H1 (cell line): ENCODE results near the gene DYNAP. TPM values are rescaled to one million over a fixed set of nuclear protein-coding genes. Genes with fewer than 3 reads are reported as not detected.

Experiments
- CTCF ChIA-PET: fragments of 300-600 bp; sonication (Branson Sonifier 250); formaldehyde crosslinking; loops from one replicate; lab custom pipeline; 2021; ENCODE audit not compliant: partially characterized antibody; lab: Charles Lee
- POLR2A ChIA-PET: fragments of 300-600 bp; sonication (Branson Sonifier 250); formaldehyde crosslinking; loops from one replicate; lab custom pipeline; 2021; ENCODE audit warnings: inconsistent platforms; ENCODE audit not compliant: partially characterized antibody; lab: Charles Lee
- DNase-seq, 2 experiments: peaks; one replicate each; pipeline versions ENCODE4 v3.0.0 to v3.0.0-alpha.2; 2010 to 2022; ENCODE audit warnings: low spot score in 2 of 2, low read depth in 1 of 2, mixed read lengths in 1 of 2
- FAIRE-seq: peaks from 2 replicates; lab custom pipeline; 2011; peaks lifted over from hg19 to GRCh38; lab: Jason Lieb, UNC
- H2AFZ ChIP-seq: 2 replicates; pipeline ENCODE4 v1.8.1; 2012; ENCODE audit warnings: low read length, inconsistent platforms
- H2AK5ac ChIP-seq: 2 replicates; pipeline ENCODE4 v1.6.1; 2013; ENCODE audit warnings: low read depth, low read length
- H2BK120ac ChIP-seq: replicated peaks from 2 replicates; pipeline ENCODE3; 2013; ENCODE audit warnings: low read depth, low read length, inconsistent platforms
- H2BK12ac ChIP-seq: 2 replicates; pipeline ENCODE4 v1.6.1; 2013; ENCODE audit warnings: low read depth, low read length
- H2BK15ac ChIP-seq: 2 replicates; pipeline ENCODE4 v1.6.1; 2013; ENCODE audit warnings: low read length
- H2BK20ac ChIP-seq: 2 replicates; pipeline ENCODE4 v1.6.1; 2013; ENCODE audit warnings: low read length
- H2BK5ac ChIP-seq: 2 replicates; pipeline ENCODE4 v1.6.1; 2013; ENCODE audit warnings: low read depth, low read length
- H3K14ac ChIP-seq: 2 replicates; pipeline ENCODE4 v1.6.1; 2013; ENCODE audit warnings: inconsistent platforms; ENCODE audit not compliant: insufficient read length
- H3K18ac ChIP-seq: 2 replicates; pipeline ENCODE4 v1.6.1; 2013; ENCODE audit warnings: low read length; ENCODE audit errors: extremely low read depth
- H3K23ac ChIP-seq: 2 replicates; pipeline ENCODE4 v1.6.1; 2013; ENCODE audit warnings: inconsistent platforms; ENCODE audit not compliant: insufficient read length
- H3K23me2 ChIP-seq: 2 replicates; pipeline ENCODE4 v1.6.1; 2013; ENCODE audit warnings: low read depth, low read length
- H3K27ac ChIP-seq: 2 replicates; pipeline ENCODE4 v1.6.1; 2011; ENCODE audit warnings: low read depth, low read length, inconsistent platforms
- H3K27me3 ChIP-seq, 4 experiments: replicated peaks in 1 of 4; 1 replicate in 1 of 4; 2 replicates in 3 of 4; pipeline versions ENCODE4 v1.6.1 to v1.8.1; 2011 to 2013; ENCODE audit warnings: low read length in 3 of 4, mild to moderate bottlenecking in 3 of 4, inconsistent platforms in 2 of 4, mixed read lengths in 2 of 4, moderate library complexity in 1 of 4; ENCODE audit not compliant: control insufficient read depth in 3 of 4, insufficient read depth in 3 of 4; ENCODE audit errors: extremely low read depth in 1 of 4
- H3K36me3 ChIP-seq, 4 experiments: 2 replicates each; pipeline versions ENCODE4 v1.6.1 to v1.8.1; 2011 to 2013; ENCODE audit warnings: mild to moderate bottlenecking in 4 of 4, low read length in 3 of 4, moderate library complexity in 2 of 4, control low read depth in 1 of 4, inconsistent platforms in 1 of 4; ENCODE audit not compliant: insufficient read depth in 4 of 4, control insufficient read depth in 2 of 4
- H3K4ac ChIP-seq: replicated peaks from 2 replicates; pipeline ENCODE3; 2013; ENCODE audit warnings: low read length, low read depth, mixed read lengths, inconsistent platforms; ENCODE audit not compliant: insufficient read length
- H3K4me1 ChIP-seq, 4 experiments: replicated peaks in 1 of 4; 1 replicate in 1 of 4; 2 replicates in 3 of 4; pipeline versions ENCODE4 v1.6.1 to v1.8.1; 2011 to 2013; ENCODE audit warnings: low read length in 3 of 4, inconsistent platforms in 2 of 4, mixed read lengths in 1 of 4; ENCODE audit not compliant: insufficient read depth in 4 of 4, control insufficient read depth in 3 of 4
- H3K4me2 ChIP-seq, 2 experiments: 2 replicates each; pipeline versions ENCODE4 v1.6.1 to v1.8.1; 2011 to 2013; ENCODE audit warnings: low read depth in 2 of 2, low read length in 2 of 2, control low read depth in 1 of 2, inconsistent platforms in 1 of 2, mild to moderate bottlenecking in 1 of 2; ENCODE audit not compliant: insufficient read depth in 1 of 2
- H3K4me3 ChIP-seq, 4 experiments: fragments of 200-600, 300-600 bp in 1 of 4; sonication (generic), shearing (Covaris generic), sonication (Bioruptor Twin) in 1 of 4; 2 replicates each; pipeline versions ENCODE4 v1.5.1 to v1.8.1; 2011 to 2016; ENCODE audit warnings: low read length in 4 of 4, low read depth in 3 of 4, control low read depth in 2 of 4, inconsistent platforms in 2 of 4, mild to moderate bottlenecking in 2 of 4, mixed read lengths in 1 of 4, moderate library complexity in 1 of 4; ENCODE audit not compliant: insufficient read depth in 2 of 4; ENCODE audit errors: extremely low read depth in 1 of 4
- H3K56ac ChIP-seq: replicated peaks from 2 replicates; pipeline ENCODE3; 2013; ENCODE audit warnings: low read depth, mild to moderate bottlenecking, mixed read lengths, low read length, inconsistent platforms; ENCODE audit not compliant: insufficient read length
- H3K79me1 ChIP-seq: 2 replicates; pipeline ENCODE4 v1.6.1; 2013; ENCODE audit warnings: low read depth, low read length, control low read depth
- H3K79me2 ChIP-seq, 2 experiments: 2 replicates each; pipeline versions ENCODE4 v1.6.1 to v1.8.1; 2012 to 2013; ENCODE audit warnings: low read length in 2 of 2, mild to moderate bottlenecking in 2 of 2, inconsistent platforms in 1 of 2; ENCODE audit not compliant: insufficient read depth in 2 of 2, control insufficient read depth in 1 of 2
- H3K9ac ChIP-seq, 4 experiments: replicated peaks in 1 of 4; 1 replicate in 1 of 4; 2 replicates in 3 of 4; pipeline versions ENCODE4 v1.6.1 to v1.8.1; 2011 to 2013; ENCODE audit warnings: low read depth in 3 of 4, low read length in 3 of 4, control low read depth in 2 of 4, mild to moderate bottlenecking in 2 of 4, moderate library complexity in 2 of 4, inconsistent platforms in 1 of 4; ENCODE audit errors: extremely low read depth in 1 of 4
- H3K9me3 ChIP-seq, 2 experiments: 2 replicates each; pipeline versions ENCODE4 v1.6.1 to v1.8.1; 2012 to 2013; ENCODE audit warnings: mild to moderate bottlenecking in 2 of 2, moderate library complexity in 2 of 2, control low read depth in 1 of 2, inconsistent platforms in 1 of 2, low read depth in 1 of 2, low read length in 1 of 2, mixed read lengths in 1 of 2; ENCODE audit not compliant: insufficient read depth in 2 of 2
- H4K20me1 ChIP-seq, 2 experiments: replicated peaks in 1 of 2; 2 replicates each; pipeline versions ENCODE3 to v1.8.1; 2011 to 2013; ENCODE audit warnings: inconsistent platforms in 2 of 2, low read length in 2 of 2, mild to moderate bottlenecking in 1 of 2; ENCODE audit not compliant: insufficient read depth in 2 of 2, control insufficient read depth in 1 of 2
- H4K5ac ChIP-seq: 2 replicates; pipeline ENCODE4 v1.6.1; 2013; ENCODE audit warnings: low read length, low read depth, mixed read lengths, inconsistent platforms; ENCODE audit not compliant: insufficient read length
- H4K8ac ChIP-seq: 2 replicates; pipeline ENCODE4 v1.8.0; 2013; ENCODE audit warnings: mild to moderate bottlenecking, moderate library complexity, low read length, inconsistent platforms; ENCODE audit not compliant: insufficient read depth; ENCODE audit errors: extremely low read depth
- H4K91ac ChIP-seq: replicated peaks from 2 replicates; pipeline ENCODE3; 2013; ENCODE audit warnings: low read length, mixed read lengths, inconsistent platforms; ENCODE audit not compliant: insufficient read length
- CBX5 ChIP-seq: fragments of 300-800, 300-1000 bp; sonication (generic); IDR thresholded peaks from 2 replicates; pipeline ENCODE4 v1.7.1; 2016; ENCODE audit warnings: antibody characterized with exemption, low read length, low read depth
- POLR2A ChIP-seq, 2 experiments: IDR thresholded peaks; 1 replicate in 1 of 2; 2 replicates in 1 of 2; pipeline ENCODE4 v1.6.1; 2011; ENCODE audit warnings: low read depth in 2 of 2, low read length in 2 of 2, mild to moderate bottlenecking in 2 of 2; ENCODE audit errors: control extremely low read depth in 1 of 2
- RXRA ChIP-seq: IDR thresholded peaks from 2 replicates; pipeline ENCODE4 v1.6.1; 2011; ENCODE audit warnings: low read depth, mild to moderate bottlenecking, low read length, moderate library complexity; ENCODE audit not compliant: insufficient read depth
- WGBS, 2 experiments: shearing (Covaris generic) in 1 of 2; methylation state at CpG; one replicate each; pipeline versions ENCODE4 v1.1.6 to v1.1.7; 2013 to 2015; ENCODE audit warnings: low lambda C conversion rate in 2 of 2, mixed read lengths in 2 of 2, inconsistent platforms in 1 of 2, low coverage in 1 of 2, missing lambda C conversion rate in 1 of 2; ENCODE audit not compliant: insufficient replicate concordance in 2 of 2, insufficient coverage in 1 of 2, insufficient read length in 1 of 2; ENCODE audit errors: extremely low coverage in 1 of 2, missing lambda C conversion rate in 1 of 2; 5-methylcytosine and 5-hydroxymethylcytosine counted together
- polyA plus RNA-seq, 7 experiments: library from polyadenylated mRNA; depleted of rRNA in 3 of 7; stranded (reverse) in 5 of 7; unstranded in 2 of 7; fragments of >200 nt in 5 of 7; fragments of 200-250 nt in 2 of 7; gene quantifications; 1 replicate in 5 of 7; 2 replicates in 1 of 7; 4 replicates in 1 of 7; pipeline versions ENCODE4 v1.2.1 to v1.2.3, GENCODE V29; 2011 to 2013; ENCODE audit warnings: missing spikeins in 2 of 7, mixed read lengths in 2 of 7
- total RNA-seq: library from RNA; stranded (reverse); fragmentation: NEBNext Ultra II Directional; extraction: Animal tissue kit (Norgen Biotek cat#: 25700); gene quantifications from 2 replicates; pipeline ENCODE4 v1.2.1, GENCODE V29; 2021
- TF ChIP-seq, protein P1 (sequence below): IDR thresholded peaks from 2 replicates; pipeline ENCODE4 v1.6.1; 2011; ENCODE audit warnings: low read length, improper control_type of control experiment
- TF ChIP-seq, protein P2 (sequence below): IDR thresholded peaks from 2 replicates; pipeline ENCODE4 v1.6.1; 2012; ENCODE audit warnings: low read length, inconsistent platforms

The DYNAP gene
- total and polyA plus RNA-seq, 2 of the 8 experiments (the other 6 are each of a cell fraction or from before 2014, with no cell fraction given) = 0.22 to 1.5 TPM

DNA sequence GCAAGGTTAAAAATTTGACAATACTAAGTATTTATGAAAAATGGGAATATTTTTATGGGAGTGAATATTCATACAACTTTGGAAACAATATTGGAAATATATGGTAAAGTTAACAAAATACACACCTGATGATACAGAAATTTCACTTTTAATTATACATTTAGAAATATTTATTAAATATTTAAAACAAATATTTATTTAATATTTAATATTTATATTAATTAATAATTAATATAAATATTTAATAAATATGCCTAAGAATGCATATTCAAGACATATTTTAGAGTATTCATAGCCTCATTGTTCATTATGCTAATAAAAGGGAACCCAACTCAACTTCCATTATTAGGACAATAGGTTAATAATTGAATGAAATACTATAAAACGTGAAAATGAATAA, 7.0 kb upstream of the DYNAP start:
- Histone ChIP-seq H4K20me1 (no peaks in the 10 kb centered on the region), H3K23me2 (no peaks in the 10 kb centered on the region; the same call in 1 of the 2 replicates), H2AK5ac (no peak overlapping the region), H3K4me2 (no peak overlapping the region), H3K18ac (no peak overlapping the region), H3K79me2 (no peaks in the 10 kb centered on the region), H2BK15ac (no peak overlapping the region), H2AFZ (no peak overlapping the region), H3K27me3 (no peaks in the 10 kb centered on the region), H3K79me1 (no peaks in the 10 kb centered on the region), H4K8ac (no peak overlapping the region), H3K14ac (no peak overlapping the region), H3K23ac (no peak overlapping the region), H3K4me3 (no peak overlapping the region), H2BK5ac (no peak overlapping the region), H4K5ac (no peak overlapping the region), H2BK20ac (no peak overlapping the region), H3K4me1 (peaks cover 0 to 1% (median 0%) of the 10 kb centered on the region in 4 experiments; a peak in 1 of 7 replicates)
- 94% methylated on average over 1 of the region's 1 CpG; no CpG with 5 or more reads in 1 of the 2 experiments for WGBS, 2 experiments
- ChIA-PET CTCF (no interaction called here), POLR2A (no interaction called here)
- DNase-seq = no peak
- TF ChIP-seq, protein P1, sequence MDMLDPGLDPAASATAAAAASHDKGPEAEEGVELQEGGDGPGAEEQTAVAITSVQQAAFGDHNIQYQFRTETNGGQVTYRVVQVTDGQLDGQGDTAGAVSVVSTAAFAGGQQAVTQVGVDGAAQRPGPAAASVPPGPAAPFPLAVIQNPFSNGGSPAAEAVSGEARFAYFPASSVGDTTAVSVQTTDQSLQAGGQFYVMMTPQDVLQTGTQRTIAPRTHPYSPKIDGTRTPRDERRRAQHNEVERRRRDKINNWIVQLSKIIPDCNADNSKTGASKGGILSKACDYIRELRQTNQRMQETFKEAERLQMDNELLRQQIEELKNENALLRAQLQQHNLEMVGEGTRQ = no peak
- TF ChIP-seq CBX5 = no peak
- TF ChIP-seq, protein P2, sequence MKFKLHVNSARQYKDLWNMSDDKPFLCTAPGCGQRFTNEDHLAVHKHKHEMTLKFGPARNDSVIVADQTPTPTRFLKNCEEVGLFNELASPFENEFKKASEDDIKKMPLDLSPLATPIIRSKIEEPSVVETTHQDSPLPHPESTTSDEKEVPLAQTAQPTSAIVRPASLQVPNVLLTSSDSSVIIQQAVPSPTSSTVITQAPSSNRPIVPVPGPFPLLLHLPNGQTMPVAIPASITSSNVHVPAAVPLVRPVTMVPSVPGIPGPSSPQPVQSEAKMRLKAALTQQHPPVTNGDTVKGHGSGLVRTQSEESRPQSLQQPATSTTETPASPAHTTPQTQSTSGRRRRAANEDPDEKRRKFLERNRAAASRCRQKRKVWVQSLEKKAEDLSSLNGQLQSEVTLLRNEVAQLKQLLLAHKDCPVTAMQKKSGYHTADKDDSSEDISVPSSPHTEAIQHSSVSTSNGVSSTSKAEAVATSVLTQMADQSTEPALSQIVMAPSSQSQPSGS = no peak
- TF ChIP-seq POLR2A (IDR thresholded peaks at IDR 0.05; ENCODE audit: control extremely low read depth in 1 of 2, low read depth in 2 of 2, low read length in 2 of 2) = no peak
- no peak for TF ChIP-seq RXRA
- TF ChIP-seq, all 59 proteins: peak for 0
- no peak overlapping the region for H3K9ac ChIP-seq
- no peak overlapping the region for H3K4ac ChIP-seq
- no peak for FAIRE-seq
- no peaks in the 10 kb centered on the region for H3K9me3 ChIP-seq
- H3K56ac ChIP-seq = no peak overlapping the region
- H3K27ac ChIP-seq = no peak overlapping the region
- no peaks in the 10 kb centered on the region for H3K36me3 ChIP-seq
- H2BK120ac ChIP-seq = no peak overlapping the region
- no peak overlapping the region for H4K91ac ChIP-seq
- H2BK12ac ChIP-seq = no peak overlapping the region
